Calu3 (cell line): ENCODE data around the gene IGFBP7. TPM values are rescaled to one million over a fixed set of nuclear protein-coding genes. Genes with fewer than 3 reads are reported as not detected.

Experiments used
- BruUV-seq: library from RNA; stranded (reverse); fragments of 400-500 nt; replicated peaks from 2 replicates; lab custom pipeline; 2021; lab: Mats Ljungman, UMichigan
- CTCF ChIA-PET: fragments of 300-600 bp; sonication (Branson Sonifier 250); formaldehyde crosslinking; loops from one replicate; lab custom pipeline; 2022; ENCODE audit warnings: antibody characterized with exemption; lab: Charles Lee
- DNase-seq: peaks from one replicate; pipeline ENCODE4 v3.0.0; 2022
- H3K27ac Mint-ChIP-seq: one replicate; pipeline ENCODE4 v1.8.0; 2022; ENCODE audit warnings: mixed read lengths; ENCODE audit not compliant: unreplicated experiment
- H3K27me3 Mint-ChIP-seq: one replicate; pipeline ENCODE4 v1.8.0; 2022; ENCODE audit warnings: mixed read lengths; ENCODE audit not compliant: unreplicated experiment
- H3K36me3 Mint-ChIP-seq: one replicate; pipeline ENCODE4 v1.8.0; 2022; ENCODE audit warnings: mild to moderate bottlenecking, moderate library complexity, mixed read lengths; ENCODE audit not compliant: insufficient read depth, unreplicated experiment
- H3K4me1 Mint-ChIP-seq: one replicate; pipeline ENCODE4 v1.8.0; 2022; ENCODE audit warnings: mild to moderate bottlenecking, low read depth, mixed read lengths; ENCODE audit not compliant: unreplicated experiment
- H3K4me3 Mint-ChIP-seq: one replicate; pipeline ENCODE4 v1.8.0; 2022; ENCODE audit warnings: mild to moderate bottlenecking, low read depth, moderate library complexity, mixed read lengths; ENCODE audit not compliant: unreplicated experiment
- H3K9me3 Mint-ChIP-seq: one replicate; pipeline ENCODE4 v1.8.0; 2022; ENCODE audit warnings: low read depth, mixed read lengths; ENCODE audit not compliant: unreplicated experiment
- CTCF ChIP-seq: fragments of 200-600 bp; IDR thresholded peaks from one replicate; pipeline ENCODE4 v1.8.0; 2022; ENCODE audit warnings: antibody characterized with exemption; ENCODE audit not compliant: unreplicated experiment
- intact Hi-C: fragments of 100-400 bp; cut with micrococcal nuclease; formaldehyde crosslinking; loops from one replicate; pipeline ENCODE4 v1.10.0; 2022; ENCODE audit not compliant: unreplicated experiment
- total RNA-seq: library from RNA; stranded (reverse); gene quantifications from 2 replicates; pipeline ENCODE4 v1.2.3, GENCODE V29; 2022

IGFBP7 gene
- total RNA-seq, 1 experiment from 2014 or later: 20.6 TPM

GRCh38 chr4:57086031-57086723 is 24.0 kb downstream of the IGFBP7 start:
- Mint-ChIP-seq H3K4me1 (peaks cover 8% of the 10 kb centered on the region), H3K9me3 (no peaks in the 10 kb centered on the region), H3K27ac (no peak overlapping the region), H3K4me3 (no peak overlapping the region), H3K27me3 (no peaks in the 10 kb centered on the region), H3K36me3 (no peaks in the 10 kb centered on the region)
- CTCF ChIA-PET: no interaction called here
- no peak for DNase-seq
- intact Hi-C loops: no loop called here
- TF ChIP-seq CTCF: no peak
- no TSS peak for BruUV-seq

GRCh38 chr4:57085278-57085677 is 24.9 kb downstream of the IGFBP7 start:
- CTCF ChIA-PET: no interaction called here
- no TSS peak for BruUV-seq
- Mint-ChIP-seq H3K4me1 (peaks cover 16% of the 10 kb centered on the region), H3K9me3 (no peaks in the 10 kb centered on the region), H3K36me3 (no peaks in the 10 kb centered on the region), H3K4me3 (no peak overlapping the region), H3K27me3 (no peaks in the 10 kb centered on the region), H3K27ac (no peak overlapping the region)
- DNase-seq: no peak
- intact Hi-C loops: no loop called here
- no peak for TF ChIP-seq CTCF

- no peak for DNase-seq
- H3K4me1 Mint-ChIP-seq: peaks cover 25% of the 10 kb centered on the region
- no peak for TF ChIP-seq CTCF
- H3K9me3 Mint-ChIP-seq: no peaks in the 10 kb centered on the region
- intact Hi-C loops: no loop called here
- no peak overlapping the region for H3K4me3 Mint-ChIP-seq
- CTCF ChIA-PET: no interaction called here
- no peaks in the 10 kb centered on the region for H3K27me3 Mint-ChIP-seq
- no peaks in the 10 kb centered on the region for H3K36me3 Mint-ChIP-seq
- no peak overlapping the region for H3K27ac Mint-ChIP-seq
- BruUV-seq: no TSS peak
Observed at GRCh38 chr4:57084360-57084759, 25.8 kb downstream of the IGFBP7 start.

GRCh38 chr4:57083090-57083489 is 27.1 kb downstream of the IGFBP7 start:
- Mint-ChIP-seq H3K4me3 (no peak overlapping the region), H3K27me3 (no peaks in the 10 kb centered on the region), H3K4me1 (peaks cover 38% of the 10 kb centered on the region), H3K9me3 (no peaks in the 10 kb centered on the region), H3K36me3 (no peaks in the 10 kb centered on the region), H3K27ac (no peak overlapping the region)
- CTCF ChIA-PET: no interaction called here
- no peak for DNase-seq
- TF ChIP-seq CTCF: no peak
- intact Hi-C loops: no loop called here
- BruUV-seq: no TSS peak
